CD8-positive, alpha-beta memory T cell (primary cell): Measurements from ENCODE around the gene DHX40. TPM values are rescaled to one million over a fixed set of nuclear protein-coding genes. Genes with fewer than 3 reads are reported as not detected.
"Not testable (repeated sequence)": the region's sequence is repeated elsewhere in the genome, so short reads cannot be mapped to it uniquely, and the experiment has no call there.

Source experiments
- CTCF ChIA-PET: fragments of 350-600 bp; sonication (Branson Sonifier 250); formaldehyde crosslinking; loops from one replicate; lab custom pipeline; 2021; ENCODE audit warnings: antibody characterized with exemption; lab: Charles Lee
- POLR2A ChIA-PET: fragments of 350-600 bp; sonication (Branson Sonifier 250); formaldehyde crosslinking; loops from one replicate; lab custom pipeline; 2021; ENCODE audit warnings: antibody characterized with exemption; lab: Charles Lee
- DNase-seq, 5 donors: peaks; one replicate each; pipeline versions ENCODE4 v3.0.0 to v3.0.0-alpha.2; 2020 to 2022; ENCODE audit warnings: mixed read lengths in 1 of 5
- H3K27ac ChIP-seq: one replicate; pipeline ENCODE4 v1.7.0; 2013; ENCODE audit warnings: low read depth, mild to moderate bottlenecking, low read length, moderate library complexity
- H3K27me3 ChIP-seq: 2 replicates; pipeline ENCODE4 v1.7.0; 2013; ENCODE audit warnings: low read length, mild to moderate bottlenecking; ENCODE audit not compliant: insufficient read depth, poor library complexity, severe bottlenecking
- H3K36me3 ChIP-seq: 2 replicates; pipeline ENCODE4 v1.7.0; 2013; ENCODE audit warnings: mild to moderate bottlenecking, low read length, moderate library complexity; ENCODE audit not compliant: insufficient read depth
- H3K4me1 ChIP-seq: 2 replicates; pipeline ENCODE4 v1.7.0; 2013; ENCODE audit warnings: mild to moderate bottlenecking, low read length, moderate library complexity; ENCODE audit not compliant: insufficient read depth
- H3K4me3 ChIP-seq: 2 replicates; pipeline ENCODE4 v1.7.0; 2013; ENCODE audit warnings: mild to moderate bottlenecking, low read length
- H3K9me3 ChIP-seq: 2 replicates; pipeline ENCODE4 v1.7.0; 2013; ENCODE audit warnings: mild to moderate bottlenecking, low read length
- H3K27ac Mint-ChIP-seq, 8 donors: one replicate each; pipeline ENCODE4 v1.8.0; 2020 to 2021; ENCODE audit warnings: mixed read lengths in 8 of 8, mild to moderate bottlenecking in 6 of 8, inconsistent platforms in 3 of 8, moderate library complexity in 3 of 8
- H3K27me3 Mint-ChIP-seq, 2 donors: one replicate each; pipeline ENCODE4 v1.8.0; 2020 to 2021; ENCODE audit warnings: mixed read lengths in 2 of 2, mild to moderate bottlenecking in 1 of 2, moderate library complexity in 1 of 2
- H3K36me3 Mint-ChIP-seq, 3 donors: one replicate each; pipeline ENCODE4 v1.8.0; 2020 to 2021; ENCODE audit warnings: mixed read lengths in 3 of 3, inconsistent platforms in 1 of 3, mild to moderate bottlenecking in 1 of 3
- H3K4me1 Mint-ChIP-seq, 3 donors: one replicate each; pipeline ENCODE4 v1.8.0; 2020 to 2021; ENCODE audit warnings: mixed read lengths in 3 of 3, inconsistent platforms in 1 of 3, mild to moderate bottlenecking in 1 of 3
- H3K4me3 Mint-ChIP-seq, 7 donors: one replicate each; pipeline ENCODE4 v1.8.0; 2020 to 2021; ENCODE audit warnings: mixed read lengths in 7 of 7, mild to moderate bottlenecking in 6 of 7, moderate library complexity in 4 of 7, inconsistent platforms in 2 of 7
- H3K9me3 Mint-ChIP-seq, 5 donors: one replicate each; pipeline ENCODE4 v1.8.0; 2020 to 2022; ENCODE audit warnings: mixed read lengths in 5 of 5, mild to moderate bottlenecking in 3 of 5, moderate library complexity in 2 of 5, inconsistent platforms in 1 of 5
- polyA plus RNA-seq: library from polyadenylated mRNA; unstranded; fragments of 300-500 nt; fragmentation: Illumina TruSeq; gene quantifications from one replicate; pipeline ENCODE4 v1.2.3, GENCODE V29; 2021
- total RNA-seq, 2 experiments: library from RNA; stranded (reverse); gene quantifications; one replicate each; pipeline ENCODE4 v1.2.3, GENCODE V29; 2021

Gene DHX40
- total and polyA plus RNA-seq, 3 experiments from 2014 or later = 17.9 to 23.2 (median 22.3) TPM

- Histone ChIP-seq H3K36me3 (no peaks in the 10 kb centered on the region), H3K27me3 (no peaks in the 10 kb centered on the region), H3K9me3 (no peaks in the 10 kb centered on the region), H3K4me1 (no peaks in the 10 kb centered on the region), H3K4me3 (no peak overlapping the region), H3K27ac (no peak overlapping the region)
- CTCF ChIA-PET = no interaction called here
- Mint-ChIP-seq H3K4me3 (no peak overlapping the region), H3K27me3 (peaks cover 5 to 29% of the 10 kb centered on the region in 2 donors), H3K4me1 (no peaks in the 10 kb centered on the region), H3K27ac (no peak overlapping the region), H3K9me3 (no peaks in the 10 kb centered on the region), H3K36me3 (peaks cover 0 to 2% (median 0%) of the 10 kb centered on the region in 3 donors)
- DNase-seq = no peak
- POLR2A ChIA-PET = no interaction called here
These were observed 19.5 kb upstream of the DHX40 start for GRCh38 chr17:59545942-59546341.

- Histone ChIP-seq H3K27ac (no peak overlapping the region), H3K9me3 (no peaks in the 10 kb centered on the region), H3K27me3 (no peaks in the 10 kb centered on the region), H3K4me3 (no peak overlapping the region), H3K36me3 (no peaks in the 10 kb centered on the region), H3K4me1 (no peaks in the 10 kb centered on the region)
- POLR2A ChIA-PET = no interaction called here
- Mint-ChIP-seq H3K4me3 (no peak overlapping the region), H3K27me3 (peaks cover 5 to 20% of the 10 kb centered on the region in 2 donors), H3K36me3 (no peaks in the 10 kb centered on the region), H3K27ac (peak overlapping the region in 1 of 8 donors; percentile 48), H3K9me3 (no peaks in the 10 kb centered on the region), H3K4me1 (no peaks in the 10 kb centered on the region)
- CTCF ChIA-PET = no interaction called here
- no peak for DNase-seq
These were observed 18.1 kb upstream of the DHX40 start for GRCh38 chr17:59547131-59547915.

- H3K36me3 ChIP-seq, H3K4me1 Mint-ChIP-seq, H3K4me3 ChIP-seq, H3K4me1 ChIP-seq, H3K9me3 ChIP-seq, H3K27ac Mint-ChIP-seq, H3K27ac ChIP-seq, H3K27me3 ChIP-seq, CTCF ChIA-PET, H3K27me3 Mint-ChIP-seq, H3K36me3 Mint-ChIP-seq, DNase-seq, POLR2A ChIA-PET, H3K9me3 Mint-ChIP-seq, H3K4me3 Mint-ChIP-seq: not testable (repeated sequence)
These were observed 16.4 kb upstream of the DHX40 start for GRCh38 chr17:59548985-59549384.

GRCh38 chr17:59550703-59551102 is 14.7 kb upstream of the DHX40 start:
- Mint-ChIP-seq H3K4me3 (no peak overlapping the region), H3K27ac (no peak overlapping the region), H3K36me3 (no peaks in the 10 kb centered on the region), H3K4me1 (no peaks in the 10 kb centered on the region), H3K9me3 (no peaks in the 10 kb centered on the region), H3K27me3 (peaks cover 2 to 10% of the 10 kb centered on the region in 2 donors)
- Histone ChIP-seq H3K9me3 (no peaks in the 10 kb centered on the region), H3K36me3 (no peaks in the 10 kb centered on the region), H3K27ac (no peak overlapping the region), H3K27me3 (no peaks in the 10 kb centered on the region), H3K4me3 (no peak overlapping the region), H3K4me1 (no peaks in the 10 kb centered on the region)
- ChIA-PET POLR2A (interaction anchor here (0.7 kb wide), 1 partner anchor 1210 kb away, joined by 3 read pairs; no protein-coding TSS in a partner anchor), CTCF (interaction anchor here (1.0 kb wide), 1 partner anchor 15 kb away, joined by 3 read pairs; the partner anchor contains the start of gene DHX40)
- no peak for DNase-seq

GRCh38 chr17:59558039-59558438 is 7.4 kb upstream of the DHX40 start:
- Mint-ChIP-seq H3K9me3 (no peaks in the 10 kb centered on the region), H3K4me1 (no peaks in the 10 kb centered on the region), H3K4me3 (no peak overlapping the region), H3K36me3 (no peaks in the 10 kb centered on the region), H3K27ac (no peak overlapping the region), H3K27me3 (peaks cover 2 to 10% of the 10 kb centered on the region in 2 donors)
- no peak for DNase-seq
- no peaks in the 10 kb centered on the region for H3K36me3 ChIP-seq
- H3K9me3 ChIP-seq = no peaks in the 10 kb centered on the region
- H3K4me1 ChIP-seq = no peaks in the 10 kb centered on the region
- POLR2A ChIA-PET = no interaction called here
- CTCF ChIA-PET = no interaction called here
- H3K4me3 ChIP-seq = no peak overlapping the region
- H3K27me3 ChIP-seq = no peaks in the 10 kb centered on the region
- no peak overlapping the region for H3K27ac ChIP-seq

GRCh38 chr17:59558953-59559352 is 6.5 kb upstream of the DHX40 start:
- H3K4me3 ChIP-seq = no peak overlapping the region
- H3K36me3 ChIP-seq = no peaks in the 10 kb centered on the region
- no peak overlapping the region for H3K27ac ChIP-seq
- no peak overlapping the region for H3K4me3 Mint-ChIP-seq
- POLR2A ChIA-PET = no interaction called here
- H3K27me3 Mint-ChIP-seq = peaks cover 0 to 10% of the 10 kb centered on the region in 2 donors
- H3K27me3 ChIP-seq = no peaks in the 10 kb centered on the region
- H3K36me3 Mint-ChIP-seq = no peaks in the 10 kb centered on the region
- no peaks in the 10 kb centered on the region for H3K9me3 Mint-ChIP-seq
- no peak overlapping the region for H3K27ac Mint-ChIP-seq
- CTCF ChIA-PET = no interaction called here
- DNase-seq = no peak
- H3K4me1 Mint-ChIP-seq = no peaks in the 10 kb centered on the region
- no peaks in the 10 kb centered on the region for H3K9me3 ChIP-seq
- H3K4me1 ChIP-seq = no peaks in the 10 kb centered on the region

DNA sequence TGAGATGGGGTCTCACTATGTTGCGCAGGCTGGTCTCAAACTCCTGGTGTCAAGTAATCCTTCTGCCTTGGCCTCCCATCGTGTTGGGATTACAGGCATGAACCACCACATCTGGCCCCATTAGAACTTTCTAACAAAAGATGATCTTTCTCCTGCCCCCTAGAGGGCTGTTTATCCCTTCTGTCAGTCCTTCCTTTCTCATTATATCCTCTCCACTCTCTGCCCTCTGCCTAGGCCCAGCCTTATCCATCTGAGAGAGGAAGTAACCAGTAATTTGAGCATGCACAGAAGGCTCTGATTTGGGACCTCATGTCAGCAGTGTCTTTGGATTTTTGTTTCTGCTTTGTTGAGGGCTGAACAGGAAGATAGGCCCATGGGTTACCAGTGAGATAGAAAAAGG is 4.4 kb upstream of the DHX40 start:
- Mint-ChIP-seq H3K9me3 (no peaks in the 10 kb centered on the region), H3K27me3 (peaks cover 0 to 2% of the 10 kb centered on the region in 2 donors), H3K36me3 (peaks cover 0 to 6% (median 0%) of the 10 kb centered on the region in 3 donors), H3K4me3 (no peak overlapping the region), H3K4me1 (peaks cover 10 to 12% (median 12%) of the 10 kb centered on the region in 3 donors), H3K27ac (peak overlapping the region in 2 of 8 donors; percentile 36 to 63)
- no peak overlapping the region for H3K27ac ChIP-seq
- H3K4me3 ChIP-seq = no peak overlapping the region
- H3K4me1 ChIP-seq = peaks cover 6% of the 10 kb centered on the region
- no peaks in the 10 kb centered on the region for H3K36me3 ChIP-seq
- POLR2A ChIA-PET = no interaction called here
- no peaks in the 10 kb centered on the region for H3K27me3 ChIP-seq
- H3K9me3 ChIP-seq = no peaks in the 10 kb centered on the region
- CTCF ChIA-PET = no interaction called here
- no peak for DNase-seq

GRCh38 chr17:59565959-59566324 is 532 bp downstream of the DHX40 start:
- ChIA-PET CTCF (interaction anchor here (0.9 kb wide), 1 partner anchor 15 kb away, joined by 3 read pairs; no protein-coding TSS in a partner anchor), POLR2A (interaction anchor here (1.0 to 1.3 kb wide), 3 partner anchors 54 to 234 kb away, joined by 4 to 13 read pairs (median 4); partner anchors contain the start of genes CLTC, PTRH2 and VMP1)
- Histone ChIP-seq H3K4me3 (peak overlapping the region; percentile 96), H3K36me3 (peaks cover 3% of the 10 kb centered on the region), H3K9me3 (no peaks in the 10 kb centered on the region), H3K27ac (peak overlapping the region; percentile 96), H3K27me3 (no peaks in the 10 kb centered on the region), H3K4me1 (peaks cover 20% of the 10 kb centered on the region)
- H3K27ac Mint-ChIP-seq = peak overlapping the region; percentile 96 to 100 (median 100)
- H3K9me3 Mint-ChIP-seq = no peaks in the 10 kb centered on the region
- DNase-seq = peak; percentile 28 to 76 (median 55)
- peak overlapping the region; percentile 99 to 100 (median 100) for H3K4me3 Mint-ChIP-seq
- peaks cover 0 to 12% (median 0%) of the 10 kb centered on the region in 3 donors for H3K36me3 Mint-ChIP-seq
- H3K4me1 Mint-ChIP-seq = peaks cover 24 to 34% (median 26%) of the 10 kb centered on the region in 3 donors
- no peaks in the 10 kb centered on the region for H3K27me3 Mint-ChIP-seq
